ENCODE data around the gene NFE2.

Gene NFE2

DNA sequence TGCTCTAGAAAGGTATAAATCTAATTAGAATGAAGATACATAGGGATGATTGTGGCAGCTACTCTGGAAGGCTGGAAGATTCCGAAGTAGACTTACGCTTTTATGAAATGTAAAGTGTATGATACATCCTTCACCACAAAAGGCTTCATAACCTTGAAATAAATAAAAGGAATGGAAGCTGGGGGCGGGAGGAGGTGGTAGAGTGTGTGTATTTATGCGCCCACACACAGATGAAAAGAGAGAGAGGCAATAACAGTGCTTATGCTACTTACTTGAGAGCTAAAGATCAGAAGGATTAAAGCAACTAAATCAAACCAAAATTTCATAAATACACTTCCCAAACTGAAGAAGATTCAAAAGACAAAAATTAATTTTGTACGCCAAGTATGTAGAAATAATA is 51.3 kb downstream of the NFE2 start:
- no peak for DNase-seq

DNA sequence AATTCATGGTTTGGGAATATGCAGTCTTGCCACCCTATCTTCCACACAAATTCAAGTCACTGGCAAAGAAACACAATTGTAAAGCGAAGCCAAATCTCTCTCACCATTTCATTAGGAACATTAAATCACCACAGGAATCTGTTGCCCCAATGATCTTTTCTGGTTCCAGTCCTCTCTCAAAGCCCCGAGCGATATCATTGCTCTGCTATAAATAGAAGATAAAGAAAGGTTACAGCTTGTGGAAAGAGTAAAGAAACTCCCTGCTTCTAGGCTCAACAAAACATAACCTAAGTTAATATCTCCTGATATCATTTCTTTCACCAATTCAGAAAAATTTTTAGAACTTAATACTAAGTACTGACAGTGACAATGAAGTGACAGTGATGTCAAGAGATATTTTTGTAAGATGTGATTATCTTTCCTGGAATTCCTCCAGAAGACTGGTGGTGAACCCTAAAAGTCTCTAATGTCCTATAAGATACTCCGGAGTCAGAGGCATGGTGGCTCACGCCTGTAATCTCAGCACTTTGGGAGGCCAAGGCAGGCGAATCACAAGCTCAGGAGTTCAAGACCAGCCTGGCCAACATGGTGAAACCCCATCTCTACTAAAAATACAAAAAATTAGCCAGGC is 54.7 kb downstream of the NFE2 start:
- DNase-seq = no peak
